HepG2 (cell line): ENCODE results near the gene TMEM217. TPM values are rescaled to one million over a fixed set of nuclear protein-coding genes. Genes with fewer than 3 reads are reported as not detected.

Experiments
- ARID2 ChIP-seq: sonication (generic); formaldehyde crosslinking; IDR thresholded peaks from 2 replicates; pipeline ENCODE4 v1.8.1; 2022; ENCODE audit warnings: mild to moderate bottlenecking, missing genetic modification reagents, borderline replicate concordance
- ATF7 ChIP-seq, 2 experiments: fragments of 450-650 bp in 1 of 2; sonication (generic) in 1 of 2; formaldehyde crosslinking in 1 of 2; IDR thresholded peaks; 2 replicates each; pipeline versions ENCODE4 v1.4.0 to v1.6.1; 2016 to 2020; ENCODE audit warnings: antibody characterized with exemption in 1 of 2, mild to moderate bottlenecking in 1 of 2, missing genetic modification reagents in 1 of 2
- BRF2 ChIP-seq: sonication (generic); formaldehyde crosslinking; IDR thresholded peaks from 2 replicates; pipeline ENCODE4 v1.8.1; 2022; ENCODE audit warnings: mild to moderate bottlenecking, missing genetic modification reagents
- CBFB ChIP-seq: sonication (generic); formaldehyde crosslinking; IDR thresholded peaks from 2 replicates; pipeline ENCODE4 v1.4.0; 2020; ENCODE audit warnings: missing genetic modification reagents
- ETV5 ChIP-seq: IDR thresholded peaks from 2 replicates; pipeline ENCODE4 v1.6.1; 2018; ENCODE audit warnings: missing biosample characterization, missing genetic modification reagents, inconsistent platforms, borderline replicate concordance
- FOXP4 ChIP-seq: sonication (generic); formaldehyde crosslinking; IDR thresholded peaks from 2 replicates; pipeline ENCODE4 v1.4.0; 2020; ENCODE audit warnings: missing genetic modification reagents
- GLI4 ChIP-seq: sonication (generic); formaldehyde crosslinking; IDR thresholded peaks from 2 replicates; pipeline ENCODE4 v1.5.1; 2020; ENCODE audit warnings: missing genetic modification reagents, mild to moderate bottlenecking, moderate library complexity, borderline replicate concordance
- KDM1A ChIP-seq: IDR thresholded peaks from 2 replicates; pipeline ENCODE4 v1.6.1; 2016; ENCODE audit warnings: missing compliant biosample characterization
- MAFK ChIP-seq, 2 experiments: IDR thresholded peaks in 1 of 2; conservative IDR thresholded peaks in 1 of 2; 2 replicates each; pipeline ENCODE4 v1.6.1; 2011; ENCODE audit warnings: improper control_type of control experiment in 2 of 2, low read length in 2 of 2
- NCOR1 ChIP-seq: fragments of 200-600 bp; sonication (generic); IDR thresholded peaks from 2 replicates; pipeline ENCODE4 v1.7.0; 2017; ENCODE audit warnings: antibody characterized with exemption, low read length, borderline replicate concordance
- POLR2AphosphoS5 ChIP-seq: IDR thresholded peaks from 2 replicates; pipeline ENCODE4 v1.6.1; 2012; ENCODE audit warnings: low read depth, low read length
- RBAK ChIP-seq: sonication (generic); formaldehyde crosslinking; IDR thresholded peaks from 2 replicates; pipeline ENCODE4 v1.5.1; 2020; ENCODE audit warnings: mild to moderate bottlenecking, missing genetic modification reagents
- SAP130 ChIP-seq: IDR thresholded peaks from 2 replicates; pipeline ENCODE4 v1.6.1; 2016; ENCODE audit warnings: low read depth
- SMAD1 ChIP-seq: sonication (generic); formaldehyde crosslinking; IDR thresholded peaks from 2 replicates; pipeline ENCODE4 v1.4.0; 2020; ENCODE audit warnings: missing genetic modification reagents, low read depth, mild to moderate bottlenecking, borderline replicate concordance
- TCF12 ChIP-seq, 2 experiments: fragments of 450-650 bp in 1 of 2; sonication (generic) in 1 of 2; formaldehyde crosslinking in 1 of 2; IDR thresholded peaks; 2 replicates each; pipeline versions ENCODE4 v1.6.1 to v1.8.0; 2017 to 2022; ENCODE audit warnings: antibody characterized with exemption in 1 of 2, mild to moderate bottlenecking in 1 of 2, missing genetic modification reagents in 1 of 2, moderate library complexity in 1 of 2
- ZNF296 ChIP-seq: sonication (generic); formaldehyde crosslinking; conservative IDR thresholded peaks from 2 replicates; pipeline ENCODE4 v1.5.0; 2020; ENCODE audit warnings: mild to moderate bottlenecking, missing genetic modification reagents
- ZNF576 ChIP-seq: sonication (generic); formaldehyde crosslinking; IDR thresholded peaks from 2 replicates; pipeline ENCODE4 v1.4.0; 2020; ENCODE audit warnings: mild to moderate bottlenecking, missing genetic modification reagents
- ZNF605 ChIP-seq: sonication (generic); formaldehyde crosslinking; IDR thresholded peaks from 2 replicates; pipeline ENCODE4 v1.8.0; 2022; ENCODE audit warnings: mild to moderate bottlenecking, missing genetic modification reagents
- ZNF781 ChIP-seq: sonication (generic); formaldehyde crosslinking; IDR thresholded peaks from 2 replicates; pipeline ENCODE4 v1.5.1; 2020; ENCODE audit warnings: borderline replicate concordance, mild to moderate bottlenecking, missing genetic modification reagents; ENCODE audit errors: not compliant biosample characterization
- ZSCAN5A ChIP-seq: sonication (generic); formaldehyde crosslinking; IDR thresholded peaks from 2 replicates; pipeline ENCODE4 v1.8.0; 2022; ENCODE audit warnings: mild to moderate bottlenecking, missing genetic modification reagents, borderline replicate concordance
- polyA plus RNA-seq, 8 experiments: library from polyadenylated mRNA; depleted of rRNA in 3 of 8; stranded (reverse) in 7 of 8; unstranded in 1 of 8; fragments of >200 nt; fragmentation: Illumina TruSeq in 4 of 8; extraction: Trizol in 4 of 8; gene quantifications; 2 replicates each; pipeline versions ENCODE4 v1.2.1 to v1.2.3, GENCODE V29; 2011 to 2016; ENCODE audit warnings: low read depth in 4 of 8, missing spikeins in 1 of 8, mixed read lengths in 1 of 8; ENCODE audit not compliant: insufficient read depth in 1 of 8
- total RNA-seq, 5 experiments: library from RNA; depleted of rRNA; stranded (reverse); fragments of >200 nt; fragmentation: Illumina TruSeq; extraction: Trizol; gene quantifications; 2 replicates each; pipeline ENCODE4 v1.2.3, GENCODE V29; 2016; ENCODE audit warnings: low read depth in 1 of 5

Gene TMEM217
- total and polyA plus RNA-seq, 2 of the 13 experiments (the other 11 are each of a cell fraction or from before 2014, with no cell fraction given): 2.3 to 3.4 TPM

GRCh38 chr6:37222125-37222967 is 35.6 kb downstream of the TMEM217 start (continued):
- TF ChIP-seq ZSCAN5A (CRISPR knock-in tag): peak; percentile 41; the same call in 1 of the 2 replicates
- no peak; the same call in 1 of the 2 replicates for TF ChIP-seq ETV5 (CRISPR knock-in tag)
- TF ChIP-seq MAFK (conservative IDR thresholded peaks at IDR 0.05 in 1 of 2, IDR thresholded peaks at IDR 0.05 in 1 of 2; ENCODE audit: low read length in 2 of 2): no peak
- TF ChIP-seq SAP130 (CRISPR knock-in tag): peak; percentile 75
- peak; percentile 48 for TF ChIP-seq CBFB (CRISPR knock-in tag)
- TF ChIP-seq SMAD1: 0 out of 2 replicates have a peak, but pooled peaks have one; percentile 56
- TF ChIP-seq ZNF576: no peak
- TF ChIP-seq ATF7 (IDR thresholded peaks at IDR 0.05): no peak
- peak; percentile 70; the same call in 1 of the 2 replicates for TF ChIP-seq ATF7 (CRISPR knock-in tag; IDR thresholded peaks at IDR 0.05)
- TF ChIP-seq POLR2AphosphoS5: no peak; the same call in 1 of the 2 replicates
- no peak for TF ChIP-seq KDM1A (CRISPR knock-in tag)
- peak; percentile 46 for TF ChIP-seq ZNF781
- no peak for TF ChIP-seq BRF2 (CRISPR knock-in tag)
- peak; percentile 79; the same call in 1 of the 2 replicates for TF ChIP-seq ZNF605 (CRISPR knock-in tag)
- TF ChIP-seq ARID2: no peak
- no peak for TF ChIP-seq GLI4 (CRISPR knock-in tag)
- TF ChIP-seq RBAK: peak; percentile 67; the same call in 1 of the 2 replicates
- no peak for TF ChIP-seq TCF12 (IDR thresholded peaks at IDR 0.05)
- TF ChIP-seq TCF12 (CRISPR knock-in tag; IDR thresholded peaks at IDR 0.05): no peak
- no peak for TF ChIP-seq FOXP4 (CRISPR knock-in tag)
- no peak for TF ChIP-seq ZNF296 (CRISPR knock-in tag)
- no peak; the same call in 1 of the 2 replicates for TF ChIP-seq NCOR1
